Upper lobe of left lung (tissue), 6 donors: ENCODE data around the gene MOGAT1. TPM values are rescaled to one million over a fixed set of nuclear protein-coding genes. Genes with fewer than 3 reads are reported as not detected.

ENCODE experiments used
- ATAC-seq, 2 donors: fragments of 200-7000 bp; cut with Tn5 transposase; one replicate each; pipeline ENCODE4 v1.9.1; 2022; ENCODE audit warnings: mild to moderate bottlenecking in 2 of 2, moderate library complexity in 2 of 2; ENCODE audit not compliant: low FRiP score in 2 of 2
- DNase-seq, 2 donors: peaks; one replicate each; pipeline ENCODE4 v3.0.0-alpha.2; 2019 to 2020
- H3K27ac ChIP-seq, 4 donors: fragments of 200-600 bp; sonication (generic); one replicate each; pipeline ENCODE4 v1.5.1; 2016 to 2019
- H3K27me3 ChIP-seq, 4 donors: fragments of 200-600 bp; sonication (generic); one replicate each; pipeline ENCODE4 v1.5.1; 2017 to 2019
- H3K36me3 ChIP-seq, 4 donors: fragments of 200-600 bp; sonication (generic); one replicate each; pipeline ENCODE4 v1.5.1; 2016 to 2019
- H3K4me1 ChIP-seq, 4 donors: fragments of 200-600 bp; sonication (generic); one replicate each; pipeline ENCODE4 v1.5.1; 2018 to 2019
- H3K4me3 ChIP-seq, 4 donors: fragments of 200-600 bp; sonication (generic); one replicate each; pipeline ENCODE4 v1.5.1; 2017 to 2019; ENCODE audit warnings: mild to moderate bottlenecking in 2 of 4, moderate library complexity in 1 of 4
- H3K9me3 ChIP-seq, 4 donors: fragments of 200-600 bp; sonication (generic); one replicate each; pipeline ENCODE4 v1.5.1; 2018 to 2019
- CTCF ChIP-seq, 6 experiments: fragments of 450-650 bp in 4 of 6; fragments of 200-600 bp in 2 of 6; sonication (generic) in 2 of 6; IDR thresholded peaks; one replicate each; pipeline ENCODE4 v1.5.1; 2016 to 2019; ENCODE audit warnings: antibody characterized with exemption in 6 of 6
- EP300 ChIP-seq, 4 donors: sonication (generic); formaldehyde crosslinking; IDR thresholded peaks; one replicate each; pipeline ENCODE4 v1.5.1; 2017; ENCODE audit warnings: antibody characterized with exemption in 4 of 4, control low read depth in 2 of 4
- POLR2A ChIP-seq, 4 donors: fragments of 450-650 bp; IDR thresholded peaks; one replicate each; pipeline ENCODE4 v1.5.1; 2016 to 2017; ENCODE audit warnings: antibody characterized with exemption in 4 of 4, mild to moderate bottlenecking in 2 of 4
- POLR2AphosphoS5 ChIP-seq, 2 donors: sonication (generic); formaldehyde crosslinking; IDR thresholded peaks; one replicate each; pipeline ENCODE4 v1.5.1; 2017; ENCODE audit warnings: antibody characterized with exemption in 2 of 2
- WGBS, 2 donors: methylation state at CpG; one replicate each; pipeline ENCODE4 v1.1.5; 2017 to 2018; 5-methylcytosine and 5-hydroxymethylcytosine counted together
- total RNA-seq, 6 donors: library from RNA; depleted of rRNA in 4 of 6; stranded (reverse); fragments of >200 nt in 4 of 6; gene quantifications; one replicate each; pipeline versions ENCODE4 v1.1.0 to v1.2.1, GENCODE V29; 2016 to 2021
- donor health status: DM: no; HTN: no; CAD: no; lungs with moderate emphysema.
- donor health status: DM: no; HTN: yes; CAD: no; lungs with severe emphysema.

The MOGAT1 gene
- total RNA-seq, 6 donors from 2014 or later, result 0.46 to 4.4 (median 1.1) TPM

GRCh38 chr2:222743251-222743812, 71.9 kb downstream of the MOGAT1 start:
- H3K27ac ChIP-seq, result peak overlapping the region; percentile 60 to 82 (median 66)

GRCh38 chr2:222745836-222746559, 74.5 kb downstream of the MOGAT1 start:
- TF ChIP-seq EP300 (IDR thresholded peaks at IDR 0.05), result no peak
- TF ChIP-seq POLR2AphosphoS5 (IDR thresholded peaks at IDR 0.05), result no peak
- TF ChIP-seq POLR2A (IDR thresholded peaks at IDR 0.05), result no peak
- H3K27me3 ChIP-seq, result no peaks in the 10 kb centered on the region
- DNase-seq (no peak), ATAC-seq (peak in 1 of 2 donors; percentile 49)
- 56 to 61% methylated on average over 8 of the region's 8 CpGs for WGBS, 2 donors
- peaks cover 9 to 30% (median 19%) of the 10 kb centered on the region in 4 donors for H3K4me1 ChIP-seq
- H3K36me3 ChIP-seq, result no peaks in the 10 kb centered on the region
- no peak overlapping the region for H3K4me3 ChIP-seq
- H3K27ac ChIP-seq, result peak overlapping the region in 2 of 4 donors; percentile 49 to 82
- H3K9me3 ChIP-seq, result no peaks in the 10 kb centered on the region

More at GRCh38 chr2:222743251-222743812, 71.9 kb downstream of the MOGAT1 start:
- ATAC-seq, result peak in 1 of 2 donors; percentile 40
- Histone ChIP-seq H3K9me3 (no peaks in the 10 kb centered on the region), H3K4me3 (peak overlapping the region in 1 of 4 donors; percentile 17), H3K27me3 (no peaks in the 10 kb centered on the region), H3K4me1 (peaks cover 9 to 37% (median 21%) of the 10 kb centered on the region in 4 donors), H3K36me3 (no peaks in the 10 kb centered on the region)
- TF ChIP-seq POLR2A (IDR thresholded peaks at IDR 0.05), result no peak
- no peak for TF ChIP-seq CTCF (IDR thresholded peaks at IDR 0.05)
- peak in 1 of 2 donors; percentile 42 for TF ChIP-seq POLR2AphosphoS5 (IDR thresholded peaks at IDR 0.05)
- TF ChIP-seq EP300 (IDR thresholded peaks at IDR 0.05), result no peak
- WGBS, 2 donors, result 26 to 31% methylated on average over 10 of the region's 10 CpGs
- peak in 1 of 2 donors; percentile 46 for DNase-seq

- no peaks in the 10 kb centered on the region for H3K9me3 ChIP-seq
- no peak for ATAC-seq
- no peak overlapping the region for H3K4me3 ChIP-seq
- H3K27ac ChIP-seq, result no peak overlapping the region
- 90 to 94% methylated on average over 5 of the region's 5 CpGs for WGBS, 2 donors
- H3K4me1 ChIP-seq, result peaks cover 9 to 24% (median 19%) of the 10 kb centered on the region in 4 donors
- TF ChIP-seq POLR2AphosphoS5 (IDR thresholded peaks at IDR 0.05), result no peak
- no peak for TF ChIP-seq CTCF (IDR thresholded peaks at IDR 0.05)
- TF ChIP-seq EP300 (IDR thresholded peaks at IDR 0.05), result no peak
- TF ChIP-seq POLR2A (IDR thresholded peaks at IDR 0.05), result no peak
- no peaks in the 10 kb centered on the region for H3K27me3 ChIP-seq
- no peaks in the 10 kb centered on the region for H3K36me3 ChIP-seq
- no peak for DNase-seq
Observed at GRCh38 chr2:222747526-222748160, 76.2 kb downstream of the MOGAT1 start.

- Histone ChIP-seq H3K9me3 (no peaks in the 10 kb centered on the region), H3K27me3 (no peaks in the 10 kb centered on the region), H3K27ac (no peak overlapping the region), H3K4me3 (no peak overlapping the region), H3K36me3 (no peaks in the 10 kb centered on the region), H3K4me1 (peaks cover 2 to 10% (median 6%) of the 10 kb centered on the region in 4 donors)
- WGBS, 2 donors, result 92 to 99% methylated on average over 3 of the region's 3 CpGs
- TF ChIP-seq EP300 (IDR thresholded peaks at IDR 0.05) (no peak), CTCF (IDR thresholded peaks at IDR 0.05) (no peak), POLR2AphosphoS5 (IDR thresholded peaks at IDR 0.05) (no peak)
- no peak for DNase-seq
- ATAC-seq, result no peak
Observed at GRCh38 chr2:222750533-222750932, 79.1 kb downstream of the MOGAT1 start.

GRCh38 chr2:222751238-222751637, 79.8 kb downstream of the MOGAT1 start:
- H3K4me3 ChIP-seq, result no peak overlapping the region
- H3K27me3 ChIP-seq, result no peaks in the 10 kb centered on the region
- H3K27ac ChIP-seq, result no peak overlapping the region
- peaks cover 0 to 4% (median under 1%) of the 10 kb centered on the region in 4 donors for H3K4me1 ChIP-seq
- DNase-seq (no peak), ATAC-seq (no peak)
- 81 to 84% methylated on average over 7 of the region's 7 CpGs for WGBS, 2 donors
- H3K9me3 ChIP-seq, result no peaks in the 10 kb centered on the region
- H3K36me3 ChIP-seq, result no peaks in the 10 kb centered on the region
- TF ChIP-seq CTCF (IDR thresholded peaks at IDR 0.05) (no peak), EP300 (IDR thresholded peaks at IDR 0.05) (no peak), POLR2AphosphoS5 (IDR thresholded peaks at IDR 0.05) (no peak), POLR2A (IDR thresholded peaks at IDR 0.05) (no peak)
